ENCODE data around the gene DDX1. TPM values are rescaled to one million over a fixed set of nuclear protein-coding genes. Genes with fewer than 3 reads are reported as not detected.

DDX1 gene
- total and polyA plus RNA-seq, 2 of the 4 experiments (the other 2 are of a cell fraction): 73.6 to 74.9 TPM

DNA sequence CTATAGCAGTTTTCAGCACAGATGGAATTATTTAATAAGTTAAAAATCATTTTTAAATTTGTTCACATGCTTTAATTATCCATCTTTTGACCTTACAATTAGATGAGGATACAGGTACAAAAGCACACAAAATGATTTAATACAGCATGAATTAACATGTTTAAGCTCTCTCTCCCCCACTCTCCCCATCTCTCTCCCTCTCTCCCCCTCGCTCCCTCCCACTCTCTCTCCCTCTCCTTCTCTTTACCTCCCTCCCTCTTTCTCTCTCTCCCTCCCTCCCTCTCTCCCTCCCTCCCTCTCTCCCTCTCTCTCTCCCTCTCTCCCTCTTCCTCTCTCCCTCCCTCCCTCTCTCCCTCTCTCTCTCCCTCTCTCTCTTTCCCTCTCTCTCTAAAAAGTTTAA lies 38.1 kb upstream of the DDX1 start:
- WGBS, 2 experiments (ENCODE audit: extremely low coverage in 2 of 2, insufficient read length in 1 of 2): 100% methylated on average over 1 of the region's 1 CpG; no CpG with 5 or more reads in 1 of the 2 experiments
- CTCF ChIA-PET: no interaction called here
- POLR2A ChIA-PET (ENCODE audit: unreplicated experiment): no interaction called here

More for the DNA sequence above, 38.1 kb upstream of the DDX1 start:
- H2AK9ac ChIP-seq (replicated peaks; ENCODE audit: low read depth, low read length, poor library complexity): no peak overlapping the region
- TF ChIP-seq POLR2A (IDR thresholded peaks at IDR 0.05; ENCODE audit: low read depth, low read length) (no peak), CHD1 (IDR thresholded peaks at IDR 0.05; ENCODE audit: low read depth, low read length) (no peak), BHLHE40 (IDR thresholded peaks at IDR 0.05; ENCODE audit: low read depth, low read length) (no peak), ELK1 (IDR thresholded peaks at IDR 0.05; ENCODE audit: borderline replicate concordance, low read depth, low read length) (no peak), SMC3 (IDR thresholded peaks at IDR 0.05; ENCODE audit: low read depth, low read length) (no peak)
- H3K56ac ChIP-seq (ENCODE audit: extremely low read depth, insufficient read depth, low read length): no peak overlapping the region
- no peak overlapping the region for H4K5ac ChIP-seq (ENCODE audit: low read depth, low read length)
- no peak overlapping the region for H2BK20ac ChIP-seq (ENCODE audit: low read depth, low read length)
- no peak overlapping the region for H2BK5ac ChIP-seq (ENCODE audit: low read depth, low read length, poor library complexity, severe bottlenecking)
- dilution Hi-C loops (cut with HindIII; ENCODE audit: low sequenced_read_pairs, unreplicated experiment): no loop called here
- no peaks in the 10 kb centered on the region for H3K9me3 ChIP-seq (ENCODE audit: control insufficient read depth, insufficient read depth, low read length)
- H2AFZ ChIP-seq (replicated peaks; ENCODE audit: low read length, poor library complexity): no peak overlapping the region
- H2AK5ac ChIP-seq (ENCODE audit: low read depth, low read length): no peak overlapping the region
- H2BK120ac ChIP-seq (ENCODE audit: low read depth, low read length): no peak overlapping the region
- no peak overlapping the region for H3K14ac ChIP-seq (replicated peaks; ENCODE audit: low read depth, low read length)
- no peak for ATAC-seq (ENCODE audit: low read depth)
- H3K27ac ChIP-seq (ENCODE audit: insufficient read depth, low read length): peak overlapping the region; percentile 2; the same call in 1 of the 2 replicates
- H4K8ac ChIP-seq (ENCODE audit: low read depth in 2 of 2, low read length in 2 of 2): no peak overlapping the region
- no TSS peak for BruUV-seq (replicated peaks)
- peaks cover 4% of the 10 kb centered on the region; the same call in 1 of the 2 replicates for H4K20me1 ChIP-seq (ENCODE audit: insufficient read depth, low read length)
- intact Hi-C loops (cut with micrococcal nuclease): no loop called here
- no peak overlapping the region for H3K4me2 ChIP-seq (ENCODE audit: low read depth, low read length)
- no peak overlapping the region for H3K4ac ChIP-seq (ENCODE audit: low read depth, low read length)
- H3K4me1 ChIP-seq (ENCODE audit: control insufficient read depth, insufficient read depth, low read length): no peaks in the 10 kb centered on the region
- H2BK15ac ChIP-seq (ENCODE audit: low read depth, low read length): no peak overlapping the region
- peaks cover 3% of the 10 kb centered on the region for H3K9me1 ChIP-seq (ENCODE audit: insufficient read depth, low read length)
- peaks cover 16 to 20% of the 10 kb centered on the region in 2 experiments; a peak in 3 of 4 replicates for H3K79me1 ChIP-seq (ENCODE audit: low read depth in 1 of 2, low read length in 2 of 2)
- H3K9ac ChIP-seq (ENCODE audit: low read depth, low read length): no peak overlapping the region
- DNase-seq: no peak
- no peak overlapping the region for H3K23ac ChIP-seq (ENCODE audit: low read depth, low read length)
- H4K91ac ChIP-seq (ENCODE audit: insufficient read depth, low read depth, low read length): no peak overlapping the region
- peaks cover 15% of the 10 kb centered on the region for H3K36me3 ChIP-seq (ENCODE audit: control insufficient read depth, insufficient read depth, low read length)
- H3K18ac ChIP-seq (ENCODE audit: low read depth, low read length): no peak overlapping the region
- H3K27me3 ChIP-seq (ENCODE audit: control insufficient read depth, insufficient read depth, low read length): no peaks in the 10 kb centered on the region
- in situ Hi-C loops (cut with MboI; ENCODE audit: low sequenced_read_pairs): no loop called here
- H3K4me3 ChIP-seq (ENCODE audit: insufficient read depth, low read depth, low read length): no peak overlapping the region

Data from IMR-90 (cell line).